Activated B cell treated with CpG ODN at 0.5 μM for 24 hours (primary cell): ENCODE measurements around the gene ZBED5. TPM values are rescaled to one million over a fixed set of nuclear protein-coding genes. Genes with fewer than 3 reads are reported as not detected.

ENCODE experiments used
- ATAC-seq: fragments of 200-7000 bp; cut with Tn5 transposase; one replicate; pipeline ENCODE4 v1.10.0; 2021; ENCODE audit warnings: low read depth, mild to moderate bottlenecking, moderate library complexity
- CTCF ChIA-PET: fragments of 350-600 bp; sonication (Branson Sonifier 250); formaldehyde crosslinking; loops from one replicate; lab custom pipeline; 2021; ENCODE audit warnings: antibody characterized with exemption; lab: Charles Lee
- POLR2A ChIA-PET: fragments of 350-600 bp; sonication (Branson Sonifier 250); formaldehyde crosslinking; loops from one replicate; lab custom pipeline; 2021; ENCODE audit warnings: antibody characterized with exemption; lab: Charles Lee
- DNase-seq: peaks from one replicate; pipeline ENCODE4 v3.0.0; 2022
- H3K27ac Mint-ChIP-seq: one replicate; pipeline ENCODE4 v1.8.0; 2020; ENCODE audit warnings: mixed read lengths
- H3K27me3 Mint-ChIP-seq: one replicate; pipeline ENCODE4 v1.8.0; 2021; ENCODE audit warnings: mixed read lengths
- H3K36me3 Mint-ChIP-seq: one replicate; pipeline ENCODE4 v1.8.0; 2021; ENCODE audit warnings: low read depth, mixed read lengths
- H3K4me1 Mint-ChIP-seq: one replicate; pipeline ENCODE4 v1.8.0; 2021; ENCODE audit warnings: mixed read lengths
- H3K4me3 Mint-ChIP-seq: one replicate; pipeline ENCODE4 v1.8.0; 2020; ENCODE audit warnings: mild to moderate bottlenecking, mixed read lengths
- H3K9me3 Mint-ChIP-seq: one replicate; pipeline ENCODE4 v1.8.0; 2020; ENCODE audit warnings: mixed read lengths
- CTCF ChIP-seq: fragments of 200-600 bp; IDR thresholded peaks from one replicate; pipeline ENCODE4 v1.8.0; 2022; ENCODE audit warnings: antibody characterized with exemption, mild to moderate bottlenecking
- intact Hi-C: fragments of 100-400 bp; cut with micrococcal nuclease; formaldehyde crosslinking; loops from one replicate; pipeline ENCODE4 v1.15.1; 2024
- total RNA-seq: library from RNA; stranded (reverse); gene quantifications from 2 replicates; pipeline ENCODE4 v1.2.3, GENCODE V29; 2022

ZBED5 gene
- total RNA-seq, 1 donor from 2014 or later: 116 TPM

- no peak overlapping the region for H3K4me3 Mint-ChIP-seq
- CTCF ChIA-PET: no interaction called here
- intact Hi-C loops: no loop called here
- ATAC-seq (no peak), DNase-seq (no peak)
- peaks cover 11% of the 10 kb centered on the region for H3K9me3 Mint-ChIP-seq
- TF ChIP-seq CTCF: no peak
- H3K27me3 Mint-ChIP-seq: no peaks in the 10 kb centered on the region
- H3K36me3 Mint-ChIP-seq: peaks cover 18% of the 10 kb centered on the region
- POLR2A ChIA-PET: interaction anchor here (1.1 kb wide), 1 partner anchor 14 kb away, joined by 3 read pairs; no protein-coding TSS in a partner anchor
- H3K27ac Mint-ChIP-seq: no peak overlapping the region
- H3K4me1 Mint-ChIP-seq: peaks cover 21% of the 10 kb centered on the region
Observed at GRCh38 chr11:10868352-10868751, 10.5 kb upstream of the ZBED5 start.

- Mint-ChIP-seq H3K9me3 (peaks cover 4% of the 10 kb centered on the region), H3K4me1 (peaks cover 27% of the 10 kb centered on the region), H3K36me3 (peaks cover 9% of the 10 kb centered on the region), H3K4me3 (no peak overlapping the region), H3K27me3 (no peaks in the 10 kb centered on the region), H3K27ac (no peak overlapping the region)
- ChIA-PET POLR2A (interaction anchor here (0.9 to 1.4 kb wide), 2 partner anchors 9 to 58 kb away, joined by 3 to 7 read pairs; partner anchors contain the start of genes EIF4G2 and ZBED5), CTCF (no interaction called here)
- intact Hi-C loops: no loop called here
- DNase-seq (no peak), ATAC-seq (no peak)
- TF ChIP-seq CTCF: no peak
Observed at GRCh38 chr11:10866893-10867331, 9.1 kb upstream of the ZBED5 start.

- ATAC-seq (no peak), DNase-seq (no peak)
- Mint-ChIP-seq H3K4me3 (no peak overlapping the region), H3K9me3 (no peaks in the 10 kb centered on the region), H3K27ac (no peak overlapping the region), H3K27me3 (no peaks in the 10 kb centered on the region), H3K4me1 (peaks cover 20% of the 10 kb centered on the region), H3K36me3 (peaks cover 2% of the 10 kb centered on the region)
- ChIA-PET CTCF (no interaction called here), POLR2A (no interaction called here)
- intact Hi-C loops: no loop called here
- no peak for TF ChIP-seq CTCF
Observed at GRCh38 chr11:10865837-10866270, 8.0 kb upstream of the ZBED5 start.

GRCh38 chr11:10864688-10865087, 6.8 kb upstream of the ZBED5 start:
- no peak overlapping the region for H3K27ac Mint-ChIP-seq
- TF ChIP-seq CTCF: no peak
- DNase-seq (no peak), ATAC-seq (no peak)
- H3K4me3 Mint-ChIP-seq: no peak overlapping the region
- H3K9me3 Mint-ChIP-seq: no peaks in the 10 kb centered on the region
- H3K27me3 Mint-ChIP-seq: no peaks in the 10 kb centered on the region
- peaks cover 20% of the 10 kb centered on the region for H3K4me1 Mint-ChIP-seq
- CTCF ChIA-PET: no interaction called here
- POLR2A ChIA-PET: no interaction called here
- intact Hi-C loops: no loop called here
- peaks cover 2% of the 10 kb centered on the region for H3K36me3 Mint-ChIP-seq

DNA sequence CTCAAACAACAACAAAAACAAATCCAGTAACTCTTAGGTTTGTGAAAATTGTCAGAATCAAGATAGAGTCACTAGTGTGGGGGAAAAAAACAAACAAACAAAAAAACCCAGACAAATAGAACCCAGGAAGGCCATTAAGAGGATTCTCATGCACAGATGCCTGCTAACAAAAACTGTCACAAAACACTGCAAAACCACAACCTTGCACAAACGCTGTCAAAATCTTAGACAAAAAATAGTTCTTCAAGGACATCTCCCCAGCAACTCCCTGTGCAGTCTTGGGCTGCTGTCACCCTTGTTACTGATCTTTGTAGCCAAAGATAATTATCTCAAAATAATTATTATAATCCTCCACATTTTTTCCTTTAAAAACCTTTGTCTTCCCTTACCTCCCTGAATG, 4.6 kb upstream of the ZBED5 start:
- H3K36me3 Mint-ChIP-seq: peaks cover 13% of the 10 kb centered on the region
- DNase-seq (no peak), ATAC-seq (no peak)
- no peaks in the 10 kb centered on the region for H3K9me3 Mint-ChIP-seq
- CTCF ChIA-PET: no interaction called here
- H3K4me1 Mint-ChIP-seq: peaks cover 30% of the 10 kb centered on the region
- no peak for TF ChIP-seq CTCF
- intact Hi-C loops: no loop called here
- no peaks in the 10 kb centered on the region for H3K27me3 Mint-ChIP-seq
- POLR2A ChIA-PET: no interaction called here
- H3K4me3 Mint-ChIP-seq: no peak overlapping the region
- H3K27ac Mint-ChIP-seq: no peak overlapping the region
